Measurements from ENCODE around the gene PPP1R1C. TPM values are rescaled to one million over a fixed set of nuclear protein-coding genes. Genes with fewer than 3 reads are reported as not detected.

The PPP1R1C gene
- polyA plus RNA-seq, 1 experiment: 0.41 TPM

DNA sequence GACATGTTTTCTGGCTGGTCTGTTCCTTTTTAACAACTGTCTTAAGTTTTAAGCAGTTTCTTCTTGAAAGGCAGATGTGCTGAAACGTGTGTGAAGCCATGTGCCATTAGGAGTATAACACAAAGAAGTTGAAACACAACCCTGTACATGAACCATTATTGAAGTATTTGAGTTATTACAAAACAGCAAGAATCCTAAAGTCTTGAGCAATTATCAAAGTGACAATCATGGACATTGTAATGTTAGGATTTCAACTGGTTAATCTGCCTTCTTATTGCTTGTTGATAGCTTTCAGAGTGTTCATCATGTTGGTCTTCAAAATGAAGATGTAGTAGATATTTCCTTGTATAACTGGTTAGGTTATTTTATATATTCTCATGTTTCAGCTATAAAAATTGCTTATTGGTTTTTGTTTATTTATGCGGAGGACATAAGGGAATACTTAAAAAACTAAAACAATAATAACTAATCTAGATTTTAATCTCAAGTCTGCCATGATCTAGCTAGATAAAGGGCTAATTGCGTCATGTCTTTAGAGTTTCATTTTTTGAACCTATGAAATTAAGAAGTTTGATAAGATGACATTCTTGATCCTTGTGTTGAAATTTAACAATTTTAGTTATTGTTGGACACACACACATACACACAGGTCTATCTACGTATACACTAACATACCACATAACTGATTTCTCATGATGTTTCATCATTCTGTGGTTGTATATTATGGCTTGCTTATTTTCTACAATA, 21.1 kb downstream of the PPP1R1C start:
- ChIA-PET CTCF (interaction anchor here (0.9 kb wide), 1 partner anchor 53 kb away, joined by 4 read pairs; no protein-coding TSS in a partner anchor), POLR2A (no interaction called here)
- H3K4me3 ChIP-seq (ENCODE audit: low read depth, low read length): no peak overlapping the region
- no peaks in the 10 kb centered on the region for H3K9me3 ChIP-seq (ENCODE audit: control insufficient read depth, insufficient read depth, low read length)
- TF ChIP-seq, protein P1, sequence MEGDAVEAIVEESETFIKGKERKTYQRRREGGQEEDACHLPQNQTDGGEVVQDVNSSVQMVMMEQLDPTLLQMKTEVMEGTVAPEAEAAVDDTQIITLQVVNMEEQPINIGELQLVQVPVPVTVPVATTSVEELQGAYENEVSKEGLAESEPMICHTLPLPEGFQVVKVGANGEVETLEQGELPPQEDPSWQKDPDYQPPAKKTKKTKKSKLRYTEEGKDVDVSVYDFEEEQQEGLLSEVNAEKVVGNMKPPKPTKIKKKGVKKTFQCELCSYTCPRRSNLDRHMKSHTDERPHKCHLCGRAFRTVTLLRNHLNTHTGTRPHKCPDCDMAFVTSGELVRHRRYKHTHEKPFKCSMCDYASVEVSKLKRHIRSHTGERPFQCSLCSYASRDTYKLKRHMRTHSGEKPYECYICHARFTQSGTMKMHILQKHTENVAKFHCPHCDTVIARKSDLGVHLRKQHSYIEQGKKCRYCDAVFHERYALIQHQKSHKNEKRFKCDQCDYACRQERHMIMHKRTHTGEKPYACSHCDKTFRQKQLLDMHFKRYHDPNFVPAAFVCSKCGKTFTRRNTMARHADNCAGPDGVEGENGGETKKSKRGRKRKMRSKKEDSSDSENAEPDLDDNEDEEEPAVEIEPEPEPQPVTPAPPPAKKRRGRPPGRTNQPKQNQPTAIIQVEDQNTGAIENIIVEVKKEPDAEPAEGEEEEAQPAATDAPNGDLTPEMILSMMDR (IDR thresholded peaks at IDR 0.05; ENCODE audit: low read depth, low read length): no peak
- H3K27ac ChIP-seq (ENCODE audit: low read depth, low read length): no peak overlapping the region
- no peaks in the 10 kb centered on the region for H3K27me3 ChIP-seq (ENCODE audit: control insufficient read depth, insufficient read depth, low read length)
- DNase-seq (ENCODE audit: low read depth, low spot score): no peak

DNA sequence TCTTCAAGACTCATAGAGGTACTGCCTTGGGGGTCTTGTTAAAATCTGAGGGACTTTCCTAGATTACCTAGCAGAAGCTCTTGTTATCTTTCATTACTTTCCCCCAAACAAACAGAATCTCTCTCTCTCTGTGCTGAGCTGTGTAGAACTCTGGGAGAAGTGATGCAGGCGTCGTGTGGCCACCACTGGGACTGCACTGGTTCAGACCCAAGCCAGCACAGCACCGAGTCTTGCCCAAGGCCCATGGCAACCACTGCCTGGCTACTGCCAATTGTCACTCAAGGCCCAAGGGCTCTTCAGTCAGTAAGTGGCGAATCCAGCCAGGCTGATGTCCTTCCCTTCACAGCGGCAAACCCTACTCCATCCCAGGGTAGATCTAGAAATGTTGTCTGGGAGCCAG, 28.6 kb downstream of the PPP1R1C start:
- CTCF ChIA-PET: no interaction called here
- no peak overlapping the region for H3K4me3 ChIP-seq (ENCODE audit: low read depth, low read length)
- no peak overlapping the region for H3K27ac ChIP-seq (ENCODE audit: low read depth, low read length)
- TF ChIP-seq, protein P1 (IDR thresholded peaks at IDR 0.05; ENCODE audit: low read depth, low read length): no peak
- H3K27me3 ChIP-seq (ENCODE audit: control insufficient read depth, insufficient read depth, low read length): no peaks in the 10 kb centered on the region
- DNase-seq (ENCODE audit: low read depth, low spot score): no peak
- H3K9me3 ChIP-seq (ENCODE audit: control insufficient read depth, insufficient read depth, low read length): peaks cover 4% of the 10 kb centered on the region
- POLR2A ChIA-PET: no interaction called here

DNA sequence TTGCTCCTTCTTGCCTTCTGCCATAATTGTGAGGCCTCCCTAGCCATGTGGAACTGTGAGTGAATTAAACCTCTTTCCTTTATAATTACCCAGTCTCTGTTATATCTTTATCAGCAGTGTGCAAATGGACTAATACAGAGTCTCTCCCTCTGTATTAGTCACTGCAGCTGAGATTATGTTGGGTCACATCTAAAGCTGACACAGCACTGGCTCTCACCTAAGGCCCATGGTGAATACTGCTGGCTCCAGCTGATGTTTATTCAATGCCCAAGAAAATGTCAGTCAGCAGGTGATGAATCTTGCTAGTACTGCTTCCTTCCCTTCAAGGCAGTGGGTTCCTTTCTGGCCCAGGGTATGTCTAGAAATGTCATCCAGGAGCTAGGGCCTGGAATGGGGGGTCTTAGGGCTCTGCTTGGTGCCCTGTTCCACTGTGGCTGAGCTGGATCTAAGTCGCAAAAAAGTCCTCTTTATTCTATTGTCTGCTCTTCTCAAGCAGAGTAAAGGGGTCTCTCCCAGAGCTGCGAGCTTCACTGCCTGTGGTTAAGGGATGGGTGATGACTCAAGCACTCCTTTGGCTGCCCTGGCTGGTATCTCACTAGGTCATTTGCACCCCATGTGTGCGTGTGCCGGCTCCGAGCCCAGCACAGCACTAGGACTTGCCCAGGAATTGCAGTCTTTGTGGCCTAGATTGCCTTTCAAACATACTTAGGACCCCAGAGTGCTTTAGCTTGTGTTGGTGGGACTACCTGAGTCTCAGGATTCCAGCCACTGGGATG, 29.9 kb downstream of the PPP1R1C start:
- TF ChIP-seq, protein P1 (IDR thresholded peaks at IDR 0.05; ENCODE audit: low read depth, low read length): no peak
- no peak for DNase-seq (ENCODE audit: low read depth, low spot score)
- CTCF ChIA-PET: no interaction called here
- Histone ChIP-seq H3K27me3 (ENCODE audit: control insufficient read depth, insufficient read depth, low read length) (no peaks in the 10 kb centered on the region), H3K9me3 (ENCODE audit: control insufficient read depth, insufficient read depth, low read length) (peaks cover 4% of the 10 kb centered on the region), H3K4me3 (ENCODE audit: low read depth, low read length) (no peak overlapping the region), H3K27ac (ENCODE audit: low read depth, low read length) (no peak overlapping the region)
- POLR2A ChIA-PET: no interaction called here

DNA sequence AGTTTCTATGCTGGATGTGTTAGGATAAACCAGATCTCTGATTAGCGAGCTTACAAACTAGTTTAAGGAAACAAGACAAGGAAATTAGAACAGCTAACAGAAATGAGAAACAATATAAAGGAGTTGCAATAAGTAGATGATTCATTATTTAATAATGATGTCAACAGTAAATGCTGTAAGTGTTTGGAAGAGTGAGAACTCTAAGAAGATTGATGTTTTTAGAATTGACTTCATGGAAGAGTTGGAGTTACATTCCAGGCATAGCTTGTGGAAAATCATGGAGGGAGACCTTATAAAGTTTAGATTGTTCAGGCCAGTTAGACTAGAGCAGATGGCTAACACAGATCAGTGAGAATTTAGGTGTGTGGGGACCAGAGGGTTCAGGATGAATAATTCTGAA, 32.6 kb downstream of the PPP1R1C start:
- Histone ChIP-seq H3K27me3 (ENCODE audit: control insufficient read depth, insufficient read depth, low read length) (no peaks in the 10 kb centered on the region), H3K27ac (ENCODE audit: low read depth, low read length) (no peak overlapping the region), H3K4me3 (ENCODE audit: low read depth, low read length) (no peak overlapping the region), H3K9me3 (ENCODE audit: control insufficient read depth, insufficient read depth, low read length) (peaks cover 4% of the 10 kb centered on the region)
- DNase-seq (ENCODE audit: low read depth, low spot score): no peak
- TF ChIP-seq, protein P1 (IDR thresholded peaks at IDR 0.05; ENCODE audit: low read depth, low read length): no peak
- ChIA-PET POLR2A (no interaction called here), CTCF (interaction anchor here (0.6 to 2.2 kb wide), 3 partner anchors 47 to 1792 kb away, joined by 3 to 7 read pairs (median 3); no protein-coding TSS in a partner anchor)

DNA sequence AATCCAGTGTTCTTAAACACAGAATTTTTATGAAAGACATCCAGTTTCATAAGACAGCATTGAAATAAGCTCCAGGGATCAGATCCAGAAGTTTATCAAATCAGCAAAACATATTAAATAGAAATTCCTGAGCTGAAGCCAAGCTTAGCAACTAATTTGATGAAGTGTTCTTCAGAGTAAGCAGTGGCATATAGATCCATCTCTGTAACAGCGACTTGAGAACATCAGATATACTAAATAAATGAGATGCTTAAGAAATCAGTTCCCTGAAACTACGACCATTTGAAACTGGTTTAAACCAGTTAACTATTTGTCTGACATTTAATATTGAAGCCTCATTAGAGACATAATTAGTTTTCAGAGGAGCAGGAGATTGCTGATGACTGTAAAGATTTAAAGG, 34.1 kb downstream of the PPP1R1C start:
- Histone ChIP-seq H3K4me3 (ENCODE audit: low read depth, low read length) (no peak overlapping the region), H3K27ac (ENCODE audit: low read depth, low read length) (no peak overlapping the region), H3K27me3 (ENCODE audit: control insufficient read depth, insufficient read depth, low read length) (no peaks in the 10 kb centered on the region), H3K9me3 (ENCODE audit: control insufficient read depth, insufficient read depth, low read length) (peaks cover 4% of the 10 kb centered on the region; the same call in 1 of the 2 replicates)
- ChIA-PET CTCF (interaction anchor here (2.2 kb wide), 1 partner anchor 58 kb away, joined by 7 read pairs; no protein-coding TSS in a partner anchor), POLR2A (no interaction called here)
- DNase-seq (ENCODE audit: low read depth, low spot score): no peak
- TF ChIP-seq, protein P1 (IDR thresholded peaks at IDR 0.05; ENCODE audit: low read depth, low read length): no peak

Data from AG04450 (cell line).